ENCODE data around the gene PROM1. TPM values are rescaled to one million over a fixed set of nuclear protein-coding genes. Genes with fewer than 3 reads are reported as not detected.

PROM1 gene
- total RNA-seq, 1 experiment from 2014 or later: 196 TPM

DNA sequence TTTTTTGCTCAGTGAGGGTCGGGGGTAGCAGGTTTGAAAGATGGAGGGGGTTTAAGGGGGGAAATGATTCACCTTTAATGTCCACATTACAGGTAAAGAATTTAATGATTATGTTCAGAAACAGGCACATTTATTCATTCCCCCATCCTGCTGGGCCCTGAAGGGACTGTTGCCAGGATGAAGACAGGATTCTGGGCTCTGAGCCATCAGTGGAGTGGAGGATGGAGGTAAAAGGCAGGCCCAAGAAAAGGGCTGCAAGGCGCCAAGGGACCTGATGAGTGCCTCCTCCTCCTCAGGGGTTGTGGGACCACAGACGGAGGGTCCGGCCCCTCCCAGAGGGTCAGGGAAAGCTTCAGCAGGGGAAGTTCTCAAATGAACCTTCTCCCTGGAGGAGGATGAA is 40.4 kb upstream of the PROM1 start:
- no peak overlapping the region for H3K4me3 ChIP-seq (ENCODE audit: low read depth, low read length)
- no peak for DNase-seq
- peaks cover 15% of the 10 kb centered on the region for H3K4me1 ChIP-seq
- ChIA-PET POLR2A (no interaction called here), CTCF (no interaction called here)
- Mint-ChIP-seq H3K4me3 (ENCODE audit: unreplicated experiment) (no peak overlapping the region), H3K36me3 (ENCODE audit: insufficient read depth, unreplicated experiment) (no peaks in the 10 kb centered on the region), H3K27ac (ENCODE audit: unreplicated experiment) (no peak overlapping the region), H3K9me3 (ENCODE audit: unreplicated experiment) (no peaks in the 10 kb centered on the region), H3K27me3 (ENCODE audit: insufficient read depth, unreplicated experiment) (no peaks in the 10 kb centered on the region), H3K4me1 (ENCODE audit: low read depth, unreplicated experiment) (peaks cover 27% of the 10 kb centered on the region)
- BruUV-seq (replicated peaks): no TSS peak
- H3K27me3 ChIP-seq (replicated peaks; ENCODE audit: control insufficient read depth, insufficient read depth, low read length): no peaks in the 10 kb centered on the region
- no peaks in the 10 kb centered on the region for H3K9me3 ChIP-seq
- H3K36me3 ChIP-seq (ENCODE audit: control insufficient read depth, insufficient read depth, low read length): no peaks in the 10 kb centered on the region; the same call in 1 of the 2 replicates
- intact Hi-C loops (cut with micrococcal nuclease; ENCODE audit: unreplicated experiment): no loop called here
- TF ChIP-seq, protein P1, sequence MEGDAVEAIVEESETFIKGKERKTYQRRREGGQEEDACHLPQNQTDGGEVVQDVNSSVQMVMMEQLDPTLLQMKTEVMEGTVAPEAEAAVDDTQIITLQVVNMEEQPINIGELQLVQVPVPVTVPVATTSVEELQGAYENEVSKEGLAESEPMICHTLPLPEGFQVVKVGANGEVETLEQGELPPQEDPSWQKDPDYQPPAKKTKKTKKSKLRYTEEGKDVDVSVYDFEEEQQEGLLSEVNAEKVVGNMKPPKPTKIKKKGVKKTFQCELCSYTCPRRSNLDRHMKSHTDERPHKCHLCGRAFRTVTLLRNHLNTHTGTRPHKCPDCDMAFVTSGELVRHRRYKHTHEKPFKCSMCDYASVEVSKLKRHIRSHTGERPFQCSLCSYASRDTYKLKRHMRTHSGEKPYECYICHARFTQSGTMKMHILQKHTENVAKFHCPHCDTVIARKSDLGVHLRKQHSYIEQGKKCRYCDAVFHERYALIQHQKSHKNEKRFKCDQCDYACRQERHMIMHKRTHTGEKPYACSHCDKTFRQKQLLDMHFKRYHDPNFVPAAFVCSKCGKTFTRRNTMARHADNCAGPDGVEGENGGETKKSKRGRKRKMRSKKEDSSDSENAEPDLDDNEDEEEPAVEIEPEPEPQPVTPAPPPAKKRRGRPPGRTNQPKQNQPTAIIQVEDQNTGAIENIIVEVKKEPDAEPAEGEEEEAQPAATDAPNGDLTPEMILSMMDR (IDR thresholded peaks at IDR 0.05; ENCODE audit: insufficient read depth in 1 of 2, low read depth in 1 of 2, low read length in 1 of 2, severe bottlenecking in 1 of 2, unreplicated experiment in 1 of 2): no peak

DNA sequence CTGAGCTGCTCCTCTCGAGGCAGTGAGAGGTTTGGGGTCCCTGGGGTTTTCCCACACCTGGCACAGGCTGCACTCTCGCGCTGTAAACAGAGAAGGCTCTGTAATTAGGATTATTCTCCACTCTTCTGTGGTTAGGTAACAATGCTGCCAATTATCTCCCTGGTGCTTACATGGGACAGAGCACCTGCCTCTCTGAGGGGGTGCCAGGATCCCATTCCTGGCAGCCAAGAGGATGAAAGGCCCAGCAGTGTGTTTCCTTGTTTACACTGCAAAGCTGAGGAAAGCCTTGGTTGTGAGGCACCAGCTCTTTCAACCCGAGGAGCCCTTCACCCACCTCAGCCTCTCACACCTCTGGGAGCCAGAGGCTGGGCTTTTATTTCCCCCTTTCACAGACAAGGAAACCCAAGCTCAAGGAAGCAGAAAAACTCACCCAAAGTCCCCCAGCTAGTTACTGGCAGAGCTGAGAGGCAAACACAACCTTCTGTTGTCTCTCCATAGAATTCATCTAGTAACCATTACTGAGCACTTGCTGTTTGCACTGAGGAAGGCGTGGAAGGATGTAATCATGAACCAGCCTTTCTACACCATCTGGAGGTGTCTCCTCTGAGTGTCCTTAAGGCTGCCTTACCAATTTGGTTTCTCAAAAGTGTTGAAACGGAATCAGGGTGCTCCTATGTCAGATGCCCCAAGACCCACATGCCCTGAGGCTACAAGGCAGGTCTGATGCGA is 39.7 kb upstream of the PROM1 start:
- no peak overlapping the region for H3K27ac Mint-ChIP-seq (ENCODE audit: unreplicated experiment)
- ChIA-PET POLR2A (no interaction called here), CTCF (no interaction called here)
- peaks cover 21% of the 10 kb centered on the region for H3K4me1 Mint-ChIP-seq (ENCODE audit: low read depth, unreplicated experiment)
- Histone ChIP-seq H3K4me3 (ENCODE audit: low read depth, low read length) (no peak overlapping the region), H3K9me3 (no peaks in the 10 kb centered on the region), H3K4me1 (peaks cover 8% of the 10 kb centered on the region), H3K36me3 (ENCODE audit: control insufficient read depth, insufficient read depth, low read length) (no peaks in the 10 kb centered on the region; the same call in 1 of the 2 replicates), H3K27me3 (replicated peaks; ENCODE audit: control insufficient read depth, insufficient read depth, low read length) (no peaks in the 10 kb centered on the region)
- H3K4me3 Mint-ChIP-seq (ENCODE audit: unreplicated experiment): no peak overlapping the region
- TF ChIP-seq, protein P1 (IDR thresholded peaks at IDR 0.05; ENCODE audit: insufficient read depth in 1 of 2, low read depth in 1 of 2, low read length in 1 of 2, severe bottlenecking in 1 of 2, unreplicated experiment in 1 of 2): no peak
- no peak for DNase-seq
- H3K27me3 Mint-ChIP-seq (ENCODE audit: insufficient read depth, unreplicated experiment): no peaks in the 10 kb centered on the region
- no peaks in the 10 kb centered on the region for H3K9me3 Mint-ChIP-seq (ENCODE audit: unreplicated experiment)
- no TSS peak for BruUV-seq (replicated peaks)
- H3K36me3 Mint-ChIP-seq (ENCODE audit: insufficient read depth, unreplicated experiment): no peaks in the 10 kb centered on the region
- intact Hi-C loops (cut with micrococcal nuclease; ENCODE audit: unreplicated experiment): no loop called here

DNA sequence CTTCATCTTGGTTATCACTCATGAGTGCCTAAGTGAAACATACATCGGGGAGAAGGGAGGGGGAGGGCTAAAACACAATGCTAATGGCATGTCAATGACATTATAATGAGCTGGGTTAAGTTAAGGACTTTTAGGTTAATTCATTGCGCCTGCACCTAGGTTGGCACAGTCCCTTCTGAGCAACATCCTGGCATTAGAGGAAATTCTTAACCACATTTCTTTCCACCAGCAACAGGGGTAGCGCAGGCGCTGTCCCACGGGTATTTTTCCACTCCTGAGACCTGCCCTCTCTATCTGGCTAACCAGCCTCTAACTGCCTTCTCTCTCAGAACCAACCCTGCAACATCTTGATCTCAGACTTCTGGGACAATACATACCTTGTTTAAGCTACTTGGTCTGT is 39.0 kb upstream of the PROM1 start:
- no TSS peak for BruUV-seq (replicated peaks)
- H3K27ac Mint-ChIP-seq (ENCODE audit: unreplicated experiment): no peak overlapping the region
- intact Hi-C loops (cut with micrococcal nuclease; ENCODE audit: unreplicated experiment): no loop called here
- no peaks in the 10 kb centered on the region for H3K9me3 ChIP-seq
- ChIA-PET POLR2A (no interaction called here), CTCF (no interaction called here)
- peaks cover 8% of the 10 kb centered on the region for H3K4me1 ChIP-seq
- no peaks in the 10 kb centered on the region for H3K36me3 Mint-ChIP-seq (ENCODE audit: insufficient read depth, unreplicated experiment)
- H3K27me3 ChIP-seq (replicated peaks; ENCODE audit: control insufficient read depth, insufficient read depth, low read length): no peaks in the 10 kb centered on the region
- no peaks in the 10 kb centered on the region for H3K27me3 Mint-ChIP-seq (ENCODE audit: insufficient read depth, unreplicated experiment)
- DNase-seq: no peak
- H3K9me3 Mint-ChIP-seq (ENCODE audit: unreplicated experiment): no peaks in the 10 kb centered on the region
- peaks cover 17% of the 10 kb centered on the region for H3K4me1 Mint-ChIP-seq (ENCODE audit: low read depth, unreplicated experiment)
- TF ChIP-seq, protein P1 (IDR thresholded peaks at IDR 0.05; ENCODE audit: insufficient read depth in 1 of 2, low read depth in 1 of 2, low read length in 1 of 2, severe bottlenecking in 1 of 2, unreplicated experiment in 1 of 2): no peak
- H3K36me3 ChIP-seq (ENCODE audit: control insufficient read depth, insufficient read depth, low read length): no peaks in the 10 kb centered on the region; the same call in 1 of the 2 replicates
- no peak overlapping the region for H3K4me3 ChIP-seq (ENCODE audit: low read depth, low read length)
- no peak overlapping the region for H3K4me3 Mint-ChIP-seq (ENCODE audit: unreplicated experiment)
